NCI-H2107 treated with DMSO at 0.1 percent for 48 hours (cell line): ENCODE measurements around the gene PCDHB11.
"Not testable (repeated sequence)": the region's sequence is repeated elsewhere in the genome, so short reads cannot be mapped to it uniquely, and the experiment has no call there.

Experiments
- DNase-seq: peaks from one replicate; lab custom pipeline; 2025; ENCODE audit not compliant: unreplicated experiment; lab: John Stamatoyannopoulos, UW

PCDHB11 gene

GRCh38 chr5:141186897-141187512, 12.4 kb upstream of the PCDHB11 start, which contains the start of gene PCDHB9:
Gene PCDHB9, plus strand, starts transcription at chr5:141187161. Its CDS starts 158 bp downstream, at chr5:141187319.
- peak; percentile 56 for DNase-seq

GRCh38 chr5:141188682-141189081, 10.7 kb upstream of the PCDHB11 start:
- DNase-seq = not testable (repeated sequence)

DNA sequence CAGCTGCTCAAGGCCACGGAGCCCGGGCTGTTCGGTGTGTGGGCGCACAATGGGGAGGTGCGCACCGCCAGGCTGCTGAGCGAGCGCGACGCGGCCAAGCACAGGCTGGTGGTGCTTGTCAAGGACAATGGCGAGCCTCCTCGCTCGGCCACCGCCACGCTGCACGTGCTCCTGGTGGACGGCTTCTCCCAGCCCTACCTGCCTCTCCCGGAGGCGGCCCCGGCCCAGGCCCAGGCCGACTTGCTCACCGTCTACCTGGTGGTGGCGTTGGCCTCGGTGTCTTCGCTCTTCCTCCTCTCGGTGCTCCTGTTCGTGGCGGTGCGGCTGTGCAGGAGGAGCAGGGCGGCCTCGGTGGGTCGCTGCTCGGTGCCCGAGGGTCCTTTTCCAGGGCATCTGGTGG, 10.3 kb upstream of the PCDHB11 start:
- not testable (repeated sequence) for DNase-seq

DNA sequence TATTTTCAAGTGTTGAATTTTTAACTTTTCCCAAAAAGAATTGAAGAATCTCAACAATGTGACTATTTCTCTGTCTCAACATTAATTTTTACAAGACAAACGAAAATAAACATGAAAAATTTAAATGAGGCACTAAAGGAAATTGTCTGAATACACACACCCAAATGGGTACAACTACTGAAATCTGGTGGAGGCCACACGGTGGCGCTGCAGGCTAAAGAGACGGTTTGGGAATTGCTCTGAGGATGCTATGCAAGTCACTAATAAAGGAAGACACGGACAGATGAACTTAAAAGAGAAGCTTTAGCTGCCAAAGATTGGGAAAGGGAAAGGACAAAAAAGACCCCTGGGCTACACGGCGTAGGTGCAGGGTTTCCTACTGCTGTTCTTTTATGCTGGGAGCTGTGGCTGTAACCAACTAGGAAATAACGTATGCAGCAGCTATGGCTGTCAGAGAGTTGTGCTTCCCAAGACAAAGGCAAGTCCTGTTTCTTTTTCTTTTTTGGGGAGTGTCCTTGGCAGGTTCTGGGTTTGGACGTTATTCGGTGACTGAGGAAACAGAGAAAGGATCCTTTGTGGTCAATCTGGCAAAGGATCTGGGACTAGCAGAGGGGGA, 7.2 kb upstream of the PCDHB11 start, which contains the start of gene PCDHB10:
Gene PCDHB10, plus strand, starts transcription at position 244 of the 616 bp plus-strand sequence. Its CDS starts 200 bp downstream, at position 444.
- no peak for DNase-seq

GRCh38 chr5:141194332-141194731, 5.1 kb upstream of the PCDHB11 start:
- not testable (repeated sequence) for DNase-seq

DNA sequence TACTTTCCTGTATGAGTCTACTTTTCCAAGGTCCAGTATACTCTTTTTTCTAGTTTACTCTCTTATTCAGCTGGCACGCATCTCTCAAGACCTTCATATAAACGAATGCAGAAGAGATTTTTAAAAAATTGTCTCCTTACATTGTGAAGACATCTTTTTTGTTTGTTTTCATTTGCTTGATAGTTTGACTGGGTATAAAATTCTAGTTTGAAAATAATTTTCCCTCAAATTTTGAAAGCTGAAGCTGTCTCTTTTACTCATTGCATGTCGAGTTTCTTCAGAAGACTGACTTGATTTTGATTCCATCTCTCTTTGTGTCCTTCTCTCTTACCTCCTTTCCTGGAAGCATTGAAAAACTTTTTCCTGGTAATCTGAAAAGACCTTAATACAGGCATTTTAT, 3.1 kb upstream of the PCDHB11 start:
- no peak for DNase-seq

- not testable (repeated sequence) for DNase-seq
Measured at GRCh38 chr5:141201126-141201525, 1.7 kb downstream of the PCDHB11 start.

GRCh38 chr5:141201646-141202045, 2.2 kb downstream of the PCDHB11 start:
- DNase-seq = not testable (repeated sequence)

DNA sequence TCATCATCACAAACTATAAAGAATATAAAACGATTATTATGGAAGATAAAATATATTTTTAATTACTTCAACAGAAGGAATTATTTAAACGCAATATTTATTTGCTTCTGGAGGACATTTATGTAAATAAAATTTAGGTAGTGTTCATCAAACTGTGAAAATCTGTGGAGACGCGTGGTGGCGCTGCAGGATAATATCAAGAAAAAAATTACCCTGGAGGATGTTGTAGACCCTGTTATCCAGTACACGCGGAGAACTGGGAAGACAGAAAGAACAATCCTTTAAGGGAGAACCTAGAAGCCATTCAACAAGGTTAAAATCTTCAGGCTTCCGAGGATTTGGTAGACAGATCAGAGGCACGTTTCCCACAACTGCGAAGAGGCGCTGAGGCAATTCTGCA, 9.1 kb downstream of the PCDHB11 start, which contains the start of gene PCDHB12:
Gene PCDHB12, plus strand, starts transcription at position 242 of the 400 bp plus-strand sequence. CDS start 189 bp downstream, outside the sequence.
- DNase-seq = no peak

GRCh38 chr5:141210281-141210680, 10.9 kb downstream of the PCDHB11 start:
- not testable (repeated sequence) for DNase-seq

- DNase-seq = not testable (repeated sequence)
Measured at GRCh38 chr5:141210849-141211248, 11.4 kb downstream of the PCDHB11 start.

DNA sequence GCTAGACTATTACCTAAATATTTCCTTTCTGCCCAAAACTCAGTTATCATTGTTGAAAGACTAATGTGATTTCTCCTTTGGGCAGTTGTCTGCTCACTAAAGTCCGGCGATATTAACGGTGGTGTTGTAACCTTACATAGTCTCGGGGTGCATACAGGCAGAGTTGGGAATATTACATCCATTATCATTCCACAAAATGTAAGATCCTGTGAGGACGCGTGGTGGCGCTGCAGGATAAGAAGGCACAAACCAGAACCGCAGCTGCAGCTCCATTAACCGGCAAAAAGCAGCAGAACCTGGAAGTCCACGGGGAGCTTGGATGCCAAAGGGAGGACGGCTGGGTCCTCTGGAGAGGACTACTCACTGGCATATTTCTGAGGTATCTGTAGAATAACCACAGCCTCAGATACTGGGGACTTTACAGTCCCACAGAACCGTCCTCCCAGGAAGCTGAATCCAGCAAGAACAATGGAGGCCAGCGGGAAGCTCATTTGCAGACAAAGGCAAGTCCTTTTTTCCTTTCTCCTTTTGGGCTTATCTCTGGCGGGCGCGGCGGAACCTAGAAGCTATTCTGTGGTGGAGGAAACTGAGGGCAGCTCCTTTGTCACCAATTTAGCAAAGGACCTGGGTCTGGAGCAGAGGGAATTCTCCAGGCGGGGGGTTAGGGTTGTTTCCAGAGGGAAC, 14.4 kb downstream of the PCDHB11 start, which contains the start of gene PCDHB13:
Gene PCDHB13, plus strand, starts transcription at position 264 of the 684 bp plus-strand sequence. Its CDS starts 205 bp downstream, at position 469.
- not testable (repeated sequence) for DNase-seq

DNA sequence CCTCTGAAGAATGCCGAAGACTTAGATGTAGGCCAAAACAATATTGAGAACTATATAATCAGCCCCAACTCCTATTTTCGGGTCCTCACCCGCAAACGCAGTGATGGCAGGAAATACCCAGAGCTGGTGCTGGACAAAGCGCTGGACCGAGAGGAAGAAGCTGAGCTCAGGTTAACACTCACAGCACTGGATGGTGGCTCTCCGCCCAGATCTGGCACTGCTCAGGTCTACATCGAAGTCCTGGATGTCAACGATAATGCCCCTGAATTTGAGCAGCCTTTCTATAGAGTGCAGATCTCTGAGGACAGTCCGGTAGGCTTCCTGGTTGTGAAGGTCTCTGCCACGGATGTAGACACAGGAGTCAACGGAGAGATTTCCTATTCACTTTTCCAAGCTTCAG, 15.2 kb downstream of the PCDHB11 start:
- DNase-seq = not testable (repeated sequence)

DNA sequence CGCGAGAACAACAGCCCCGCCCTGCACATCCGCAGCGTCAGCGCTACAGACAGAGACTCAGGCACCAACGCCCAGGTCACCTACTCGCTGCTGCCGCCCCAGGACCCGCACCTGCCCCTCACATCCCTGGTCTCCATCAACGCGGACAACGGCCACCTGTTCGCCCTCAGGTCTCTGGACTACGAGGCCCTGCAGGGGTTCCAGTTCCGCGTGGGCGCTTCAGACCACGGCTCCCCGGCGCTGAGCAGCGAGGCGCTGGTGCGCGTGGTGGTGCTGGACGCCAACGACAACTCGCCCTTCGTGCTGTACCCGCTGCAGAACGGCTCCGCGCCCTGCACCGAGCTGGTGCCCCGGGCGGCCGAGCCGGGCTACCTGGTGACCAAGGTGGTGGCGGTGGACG, 16.1 kb downstream of the PCDHB11 start:
- DNase-seq = not testable (repeated sequence)

DNA sequence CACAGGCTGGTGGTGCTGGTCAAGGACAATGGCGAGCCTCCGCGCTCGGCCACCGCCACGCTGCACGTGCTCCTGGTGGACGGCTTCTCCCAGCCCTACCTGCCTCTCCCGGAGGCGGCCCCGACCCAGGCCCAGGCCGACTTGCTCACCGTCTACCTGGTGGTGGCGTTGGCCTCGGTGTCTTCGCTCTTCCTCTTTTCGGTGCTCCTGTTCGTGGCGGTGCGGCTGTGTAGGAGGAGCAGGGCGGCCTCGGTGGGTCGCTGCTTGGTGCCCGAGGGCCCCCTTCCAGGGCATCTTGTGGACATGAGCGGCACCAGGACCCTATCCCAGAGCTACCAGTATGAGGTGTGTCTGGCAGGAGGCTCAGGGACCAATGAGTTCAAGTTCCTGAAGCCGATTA, 16.6 kb downstream of the PCDHB11 start:
- DNase-seq = not testable (repeated sequence)

GRCh38 chr5:141223112-141223783, 23.8 kb downstream of the PCDHB11 start, which contains the start of gene PCDHB14:
Gene PCDHB14, plus strand, starts transcription at chr5:141223343. Its CDS starts 163 bp downstream, at chr5:141223506.
- peak; percentile 1 for DNase-seq

DNA sequence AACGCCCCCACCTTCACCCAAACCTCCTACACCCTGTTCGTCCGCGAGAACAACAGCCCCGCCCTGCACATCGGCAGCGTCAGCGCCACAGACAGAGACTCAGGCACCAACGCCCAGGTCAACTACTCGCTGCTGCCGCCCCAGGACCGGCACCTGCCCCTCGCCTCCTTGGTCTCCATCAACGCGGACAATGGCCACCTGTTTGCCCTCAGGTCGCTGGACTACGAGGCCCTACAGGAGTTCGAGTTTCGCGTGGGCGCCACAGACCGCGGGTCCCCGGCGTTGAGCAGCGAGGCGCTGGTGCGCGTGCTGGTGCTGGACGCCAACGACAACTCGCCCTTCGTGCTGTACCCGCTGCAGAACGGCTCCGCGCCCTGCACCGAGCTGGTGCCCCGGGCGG, 25.4 kb downstream of the PCDHB11 start:
- not testable (repeated sequence) for DNase-seq

DNA sequence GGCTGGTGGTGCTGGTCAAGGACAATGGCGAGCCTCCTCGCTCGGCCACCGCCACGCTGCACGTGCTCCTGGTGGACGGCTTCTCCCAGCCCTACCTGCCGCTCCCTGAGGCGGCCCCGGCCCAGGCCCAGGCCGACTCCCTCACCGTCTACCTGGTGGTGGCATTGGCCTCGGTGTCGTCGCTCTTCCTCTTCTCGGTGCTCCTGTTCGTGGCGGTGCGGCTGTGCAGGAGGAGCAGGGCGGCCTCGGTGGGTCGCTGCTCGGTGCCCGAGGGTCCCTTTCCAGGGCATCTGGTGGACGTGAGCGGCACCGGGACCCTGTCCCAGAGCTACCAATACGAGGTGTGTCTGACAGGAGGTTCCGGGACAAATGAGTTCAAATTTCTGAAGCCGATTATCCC, 26.0 kb downstream of the PCDHB11 start:
- not testable (repeated sequence) for DNase-seq

DNA sequence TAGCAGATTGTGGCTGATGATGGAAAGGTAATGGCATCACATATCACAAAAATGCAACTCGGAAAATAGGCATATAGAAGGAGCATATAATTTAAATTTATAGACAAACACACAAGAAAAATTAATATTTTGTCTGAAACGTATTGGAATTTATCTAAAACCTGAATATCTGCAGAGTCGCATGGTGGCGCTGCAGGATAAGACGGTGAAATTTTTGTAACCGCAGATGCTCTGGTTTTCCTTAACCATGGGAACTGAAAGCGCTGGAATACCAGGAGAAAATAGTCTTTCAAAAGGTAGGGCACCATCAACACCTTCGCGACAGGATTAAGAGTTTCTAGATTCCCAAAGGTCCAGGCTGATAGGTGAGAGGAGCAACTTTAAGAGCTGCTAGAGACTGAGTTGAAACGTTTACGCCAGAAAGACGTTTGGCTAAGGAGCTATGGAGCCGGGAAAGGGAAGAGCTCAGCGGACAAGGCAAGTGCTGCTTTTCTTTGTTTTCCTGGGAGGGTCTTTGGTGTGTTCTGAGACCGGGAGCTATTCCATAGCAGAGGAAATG, 34.8 kb downstream of the PCDHB11 start:
- DNase-seq = no peak

DNA sequence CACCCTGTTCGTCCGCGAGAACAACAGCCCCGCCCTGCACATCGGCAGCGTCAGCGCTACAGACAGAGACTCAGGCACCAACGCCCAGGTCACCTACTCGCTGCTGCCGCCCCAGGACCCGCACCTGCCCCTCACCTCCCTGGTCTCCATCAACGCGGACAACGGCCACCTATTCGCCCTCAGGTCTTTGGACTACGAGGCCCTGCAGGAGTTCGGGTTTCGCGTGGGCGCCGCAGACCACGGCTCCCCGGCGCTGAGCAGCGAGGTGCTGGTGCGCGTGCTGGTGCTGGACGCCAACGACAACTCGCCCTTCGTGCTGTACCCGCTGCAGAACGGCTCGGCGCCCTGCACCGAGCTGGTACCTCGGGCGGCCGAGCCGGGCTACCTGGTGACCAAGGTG, 36.5 kb downstream of the PCDHB11 start:
- DNase-seq = not testable (repeated sequence)
